PC-3 (cell line): ENCODE data around the gene EN1. TPM values are rescaled to one million over a fixed set of nuclear protein-coding genes. Genes with fewer than 3 reads are reported as not detected.

Experiments
- ATAC-seq: fragments of 200-7000 bp; cut with Tn5 transposase; 2 replicates; pipeline ENCODE4 v1.9.1; 2020; ENCODE audit warnings: mild to moderate bottlenecking, moderate library complexity
- BruUV-seq: library from RNA; stranded (reverse); fragments of 400-500 nt; replicated peaks from 2 replicates; lab custom pipeline; 2021; lab: Mats Ljungman, UMichigan
- CTCF ChIA-PET: fragments of 300-600 bp; sonication (Branson Sonifier 250); formaldehyde crosslinking; loops from one replicate; lab custom pipeline; 2022; ENCODE audit warnings: antibody characterized with exemption; lab: Charles Lee
- POLR2A ChIA-PET: fragments of 300-600 bp; sonication (Branson Sonifier 250); formaldehyde crosslinking; loops from one replicate; lab custom pipeline; 2022; ENCODE audit warnings: antibody characterized with exemption; ENCODE audit not compliant: unreplicated experiment; lab: Charles Lee
- DNase-seq: peaks from one replicate; pipeline ENCODE4 v3.0.0-alpha.2; 2015
- H2AFZ ChIP-seq: fragments of 300-600 bp; sonication (generic); 2 replicates; pipeline ENCODE4 v1.6.0; 2016; ENCODE audit warnings: antibody characterized with exemption, low read length
- H3F3A ChIP-seq: fragments of 300-600 bp; sonication (generic); one replicate; pipeline ENCODE4 v1.6.0; 2017; ENCODE audit warnings: antibody characterized with exemption, low read length, control low read depth, mild to moderate bottlenecking; ENCODE audit not compliant: unreplicated experiment
- H3K27ac ChIP-seq: fragments of 300-600 bp; sonication (generic); 2 replicates; pipeline ENCODE4 v1.5.1; 2016; ENCODE audit warnings: mild to moderate bottlenecking, low read length
- H3K27me3 ChIP-seq: fragments of 300-600 bp; sonication (generic); 2 replicates; pipeline ENCODE4 v1.6.1; 2016; ENCODE audit warnings: low read length, mixed read lengths
- H3K36me3 ChIP-seq: fragments of 300-600 bp; sonication (generic); 2 replicates; pipeline ENCODE4 v1.6.1; 2016; ENCODE audit warnings: low read depth, mixed run types, low read length, mixed read lengths
- H3K4me1 ChIP-seq: fragments of 300-600 bp; sonication (generic); 2 replicates; pipeline ENCODE4 v1.5.1; 2016; ENCODE audit warnings: low read length; ENCODE audit not compliant: insufficient read depth
- H3K4me2 ChIP-seq: fragments of 300-600 bp; sonication (generic); 2 replicates; pipeline ENCODE4 v1.6.0; 2016; ENCODE audit warnings: low read length
- H3K4me3 ChIP-seq: fragments of 300-600 bp; sonication (generic); 2 replicates; pipeline ENCODE4 v1.5.1; 2016; ENCODE audit warnings: mild to moderate bottlenecking, low read length, mixed read lengths
- H3K79me2 ChIP-seq: fragments of 300-600 bp; sonication (generic); 2 replicates; pipeline ENCODE4 v1.6.1; 2017; ENCODE audit warnings: low read length, mixed read lengths
- H3K9ac ChIP-seq: fragments of 300-600 bp; sonication (generic); 2 replicates; pipeline ENCODE4 v1.6.0; 2016; ENCODE audit warnings: mild to moderate bottlenecking, low read length
- H3K9me2 ChIP-seq: fragments of 300-600 bp; sonication (generic); replicated peaks from 2 replicates; pipeline ENCODE4 v1.6.1; 2016; ENCODE audit warnings: mixed run types, low read length, mixed read lengths
- H3K9me3 ChIP-seq: fragments of 300-600 bp; sonication (generic); 2 replicates; pipeline ENCODE4 v1.6.1; 2016; ENCODE audit warnings: low read length, mixed read lengths
- H4K20me1 ChIP-seq: fragments of 300-600 bp; sonication (generic); 2 replicates; pipeline ENCODE4 v1.6.1; 2016; ENCODE audit warnings: low read length, mixed read lengths
- CTCF ChIP-seq: fragments of 300-600 bp; sonication (generic); conservative IDR thresholded peaks from 2 replicates; pipeline ENCODE4 v1.5.1; 2017; ENCODE audit warnings: antibody characterized with exemption, low read depth, mild to moderate bottlenecking, low read length
- EZH2 ChIP-seq: fragments of 300-600 bp; sonication (generic); IDR thresholded peaks from one replicate; pipeline ENCODE4 v1.6.1; 2017; ENCODE audit warnings: antibody characterized with exemption, mild to moderate bottlenecking, low read length; ENCODE audit not compliant: unreplicated experiment
- EZH2phosphoT487 ChIP-seq: fragments of 300-600 bp; sonication (generic); IDR thresholded peaks from 2 replicates; pipeline ENCODE4 v1.6.1; 2018; ENCODE audit warnings: mild to moderate bottlenecking, antibody characterized with exemption, low read length, borderline replicate concordance
- intact Hi-C: fragments of 100-400 bp; cut with micrococcal nuclease; formaldehyde crosslinking; loops from 2 replicates; pipeline ENCODE4 v1.9.0; 2023
- total RNA-seq: library from RNA; depleted of rRNA; stranded (reverse); fragments of >200 nt; gene quantifications from 2 replicates; pipeline ENCODE4 v1.2.3, GENCODE V29; 2014

The EN1 gene
- total RNA-seq, 1 experiment from 2014 or later = 3.2 TPM

GRCh38 chr2:118822572-118822971, 24.9 kb downstream of the EN1 start:
- no peak overlapping the region for H2AFZ ChIP-seq
- no peak for TF ChIP-seq EZH2phosphoT487
- no peak for TF ChIP-seq EZH2
- no peak for TF ChIP-seq CTCF
- H3K4me1 ChIP-seq = no peaks in the 10 kb centered on the region
- ATAC-seq (no peak), DNase-seq (no peak)
- no peaks in the 10 kb centered on the region for H3K36me3 ChIP-seq
- H3K27me3 ChIP-seq = peaks cover 65% of the 10 kb centered on the region
- ChIA-PET POLR2A (no interaction called here), CTCF (no interaction called here)
- no peak overlapping the region for H3K27ac ChIP-seq
- BruUV-seq = no TSS peak
- no peaks in the 10 kb centered on the region for H3F3A ChIP-seq
- no peaks in the 10 kb centered on the region for H4K20me1 ChIP-seq
- H3K4me3 ChIP-seq = no peak overlapping the region
- no peaks in the 10 kb centered on the region for H3K9me2 ChIP-seq
- intact Hi-C loops = no loop called here
- no peak overlapping the region for H3K4me2 ChIP-seq
- no peak overlapping the region for H3K9ac ChIP-seq
- H3K9me3 ChIP-seq = no peaks in the 10 kb centered on the region
- no peaks in the 10 kb centered on the region for H3K79me2 ChIP-seq

GRCh38 chr2:118822015-118822414, 25.4 kb downstream of the EN1 start:
- Histone ChIP-seq H2AFZ (no peak overlapping the region), H3K4me3 (no peak overlapping the region), H3F3A (no peaks in the 10 kb centered on the region), H3K4me2 (no peak overlapping the region), H3K27me3 (peaks cover 69% of the 10 kb centered on the region), H3K27ac (no peak overlapping the region), H3K4me1 (no peaks in the 10 kb centered on the region), H3K9me2 (no peaks in the 10 kb centered on the region), H3K36me3 (no peaks in the 10 kb centered on the region), H3K79me2 (no peaks in the 10 kb centered on the region), H4K20me1 (no peaks in the 10 kb centered on the region), H3K9me3 (no peaks in the 10 kb centered on the region), H3K9ac (no peak overlapping the region)
- TF ChIP-seq CTCF (no peak), EZH2phosphoT487 (no peak), EZH2 (no peak)
- ATAC-seq (no peak), DNase-seq (no peak)
- ChIA-PET CTCF (no interaction called here), POLR2A (no interaction called here)
- intact Hi-C loops = no loop called here
- BruUV-seq = no TSS peak

GRCh38 chr2:118817469-118817868, 30.0 kb downstream of the EN1 start:
- Histone ChIP-seq H2AFZ (no peak overlapping the region), H3K79me2 (no peaks in the 10 kb centered on the region), H3K9me2 (no peaks in the 10 kb centered on the region), H3K9me3 (no peaks in the 10 kb centered on the region), H4K20me1 (no peaks in the 10 kb centered on the region), H3K36me3 (no peaks in the 10 kb centered on the region), H3K27ac (no peak overlapping the region), H3K4me3 (no peak overlapping the region), H3K4me1 (no peaks in the 10 kb centered on the region), H3K9ac (no peak overlapping the region), H3K4me2 (no peak overlapping the region), H3F3A (no peaks in the 10 kb centered on the region), H3K27me3 (peaks cover 48% of the 10 kb centered on the region)
- ChIA-PET CTCF (no interaction called here), POLR2A (no interaction called here)
- TF ChIP-seq CTCF (no peak), EZH2phosphoT487 (no peak), EZH2 (no peak)
- intact Hi-C loops = no loop called here
- ATAC-seq (no peak), DNase-seq (no peak)
- BruUV-seq = no TSS peak
